Measurements from ENCODE around the gene KIF26B.

KIF26B gene

GRCh38 chr1:245153552-245154428 lies 995 bp upstream of the KIF26B start:
- peak overlapping the region; percentile 38; the same call in 1 of the 2 replicates for H3K27ac ChIP-seq
- TF ChIP-seq CTCF (conservative IDR thresholded peaks at IDR 0.05) = no peak

GRCh38 chr1:245155272-245156040 lies 671 bp downstream of the KIF26B start:
- peak overlapping the region; percentile 50; the same call in 1 of the 2 replicates for H3K27ac ChIP-seq
- TF ChIP-seq CTCF (conservative IDR thresholded peaks at IDR 0.05) = no peak

- H3K27ac ChIP-seq = peak overlapping the region; percentile 50
- TF ChIP-seq CTCF (conservative IDR thresholded peaks at IDR 0.05) = peak; percentile 93
Measured at GRCh38 chr1:245156041-245156735, 1.4 kb downstream of the KIF26B start.

GRCh38 chr1:245156736-245157505 lies 2.1 kb downstream of the KIF26B start:
- peak overlapping the region; percentile 50 for H3K27ac ChIP-seq
- no peak; the same call in none of the 2 replicates for TF ChIP-seq CTCF (conservative IDR thresholded peaks at IDR 0.05)

GRCh38 chr1:245158913-245159312 lies 4.1 kb downstream of the KIF26B start:
- no peak for TF ChIP-seq CTCF (conservative IDR thresholded peaks at IDR 0.05)
- no peak overlapping the region for H3K27ac ChIP-seq

GRCh38 chr1:245160288-245160687 lies 5.5 kb downstream of the KIF26B start:
- H3K27ac ChIP-seq = no peak overlapping the region
- no peak for TF ChIP-seq CTCF (conservative IDR thresholded peaks at IDR 0.05)

Data from VCaP (cell line).